Vagina (tissue), 2 donors: ENCODE data around the gene ASAH2.

Experiments
- POLR2A ChIP-seq, 2 donors: fragments of 450-650 bp; IDR thresholded peaks; one replicate each; pipeline ENCODE4 v1.6.1; 2017; ENCODE audit warnings: antibody characterized with exemption in 2 of 2, mild to moderate bottlenecking in 2 of 2, moderate library complexity in 2 of 2
- TF ChIP-seq, protein P1 (sequence below), 3 experiments: fragments of 450-650 bp in 2 of 3; fragments of 200-600 bp in 1 of 3; sonication (generic) in 1 of 3; IDR thresholded peaks; one replicate each; pipeline ENCODE4 v1.5.1; 2017 to 2019; ENCODE audit warnings: antibody characterized with exemption in 3 of 3, mild to moderate bottlenecking in 2 of 3, moderate library complexity in 2 of 3

DNA sequence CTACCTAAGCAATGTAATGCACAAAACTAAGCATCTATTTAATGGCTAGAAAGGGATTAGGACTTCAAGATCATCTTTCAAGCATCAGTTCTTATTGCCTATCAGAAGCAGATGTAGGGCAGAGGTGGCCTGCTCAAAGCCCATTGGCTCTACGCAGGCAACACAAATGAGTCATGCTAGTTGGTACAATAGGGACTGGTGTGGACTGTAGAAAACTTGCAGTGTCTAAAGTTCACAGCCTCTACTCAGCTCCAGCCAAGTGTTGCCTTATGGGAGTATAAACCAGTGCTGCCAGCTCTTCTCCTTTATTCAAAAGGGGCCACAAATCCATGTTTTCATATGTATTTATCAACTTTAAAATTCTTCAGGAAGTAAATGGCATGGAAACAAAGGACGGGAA is 31.7 kb downstream of the ASAH2 start:
- TF ChIP-seq, protein P1, sequence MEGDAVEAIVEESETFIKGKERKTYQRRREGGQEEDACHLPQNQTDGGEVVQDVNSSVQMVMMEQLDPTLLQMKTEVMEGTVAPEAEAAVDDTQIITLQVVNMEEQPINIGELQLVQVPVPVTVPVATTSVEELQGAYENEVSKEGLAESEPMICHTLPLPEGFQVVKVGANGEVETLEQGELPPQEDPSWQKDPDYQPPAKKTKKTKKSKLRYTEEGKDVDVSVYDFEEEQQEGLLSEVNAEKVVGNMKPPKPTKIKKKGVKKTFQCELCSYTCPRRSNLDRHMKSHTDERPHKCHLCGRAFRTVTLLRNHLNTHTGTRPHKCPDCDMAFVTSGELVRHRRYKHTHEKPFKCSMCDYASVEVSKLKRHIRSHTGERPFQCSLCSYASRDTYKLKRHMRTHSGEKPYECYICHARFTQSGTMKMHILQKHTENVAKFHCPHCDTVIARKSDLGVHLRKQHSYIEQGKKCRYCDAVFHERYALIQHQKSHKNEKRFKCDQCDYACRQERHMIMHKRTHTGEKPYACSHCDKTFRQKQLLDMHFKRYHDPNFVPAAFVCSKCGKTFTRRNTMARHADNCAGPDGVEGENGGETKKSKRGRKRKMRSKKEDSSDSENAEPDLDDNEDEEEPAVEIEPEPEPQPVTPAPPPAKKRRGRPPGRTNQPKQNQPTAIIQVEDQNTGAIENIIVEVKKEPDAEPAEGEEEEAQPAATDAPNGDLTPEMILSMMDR (IDR thresholded peaks at IDR 0.05): no peak
- TF ChIP-seq POLR2A (IDR thresholded peaks at IDR 0.05): no peak
